ENCODE results near the gene ZMIZ1. TPM values are rescaled to one million over a fixed set of nuclear protein-coding genes. Genes with fewer than 3 reads are reported as not detected.

ZMIZ1 gene
- polyA plus RNA-seq, 3 donors = 3.3 to 64.6 (median 8.9) TPM

DNA sequence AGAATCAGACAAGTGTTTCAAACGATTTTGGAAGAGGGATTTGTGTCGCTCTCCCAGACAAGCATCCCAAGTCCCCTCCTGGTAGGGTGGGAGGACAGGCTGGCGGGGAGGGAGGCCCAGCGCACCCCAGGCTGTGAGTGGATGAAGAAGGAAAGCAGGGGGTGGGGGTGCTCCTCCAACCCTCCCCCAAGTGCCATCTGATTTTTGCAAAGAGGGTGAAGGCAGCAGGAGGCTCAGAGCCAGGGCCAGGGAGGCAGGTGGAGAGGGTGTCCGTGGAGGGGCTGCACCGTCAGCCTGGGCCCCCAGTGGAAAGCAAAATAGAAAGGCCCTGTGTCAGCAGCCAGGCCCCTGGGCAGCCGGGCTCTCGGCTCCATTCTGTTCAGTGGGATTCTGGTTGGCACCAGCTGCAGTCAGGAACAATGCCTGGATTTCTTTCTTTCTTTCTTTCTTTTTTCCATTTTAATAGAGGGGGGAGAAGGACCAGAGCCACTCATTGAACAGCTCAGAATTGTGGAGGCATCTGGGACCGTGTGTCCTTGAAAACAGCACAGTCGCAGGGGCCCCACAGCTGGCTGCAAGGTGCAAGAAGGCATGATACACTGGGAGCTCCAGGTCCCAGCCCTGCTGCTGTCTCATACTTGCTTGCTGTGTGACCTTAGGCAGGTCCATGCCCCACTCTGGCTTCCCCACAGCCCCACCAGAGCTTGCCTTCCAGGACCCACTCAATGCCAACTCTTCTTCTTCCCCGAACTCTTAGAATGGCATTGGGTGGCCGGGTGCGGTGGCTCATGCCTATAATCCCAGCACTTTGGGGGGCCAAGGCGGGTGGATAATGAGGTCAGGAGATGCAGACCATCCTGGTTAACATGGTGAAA is 7.1 kb upstream of the ZMIZ1 start:
- Mint-ChIP-seq H3K36me3 (peaks cover 0 to 2% of the 10 kb centered on the region in 2 donors), H3K4me3 (no peak overlapping the region), H3K27me3 (ENCODE audit: low read depth in 3 of 3) (peaks cover 6 to 14% (median 9%) of the 10 kb centered on the region in 3 donors), H3K27ac (peak overlapping the region in 1 of 7 donors; percentile 21), H3K4me1 (peaks cover 35% of the 10 kb centered on the region), H3K9me3 (peaks cover 0 to 3% (median 0%) of the 10 kb centered on the region in 7 donors)
- 95% methylated on average over 5 of the region's 14 CpGs for WGBS (ENCODE audit: insufficient coverage)
- TF ChIP-seq, protein P1, sequence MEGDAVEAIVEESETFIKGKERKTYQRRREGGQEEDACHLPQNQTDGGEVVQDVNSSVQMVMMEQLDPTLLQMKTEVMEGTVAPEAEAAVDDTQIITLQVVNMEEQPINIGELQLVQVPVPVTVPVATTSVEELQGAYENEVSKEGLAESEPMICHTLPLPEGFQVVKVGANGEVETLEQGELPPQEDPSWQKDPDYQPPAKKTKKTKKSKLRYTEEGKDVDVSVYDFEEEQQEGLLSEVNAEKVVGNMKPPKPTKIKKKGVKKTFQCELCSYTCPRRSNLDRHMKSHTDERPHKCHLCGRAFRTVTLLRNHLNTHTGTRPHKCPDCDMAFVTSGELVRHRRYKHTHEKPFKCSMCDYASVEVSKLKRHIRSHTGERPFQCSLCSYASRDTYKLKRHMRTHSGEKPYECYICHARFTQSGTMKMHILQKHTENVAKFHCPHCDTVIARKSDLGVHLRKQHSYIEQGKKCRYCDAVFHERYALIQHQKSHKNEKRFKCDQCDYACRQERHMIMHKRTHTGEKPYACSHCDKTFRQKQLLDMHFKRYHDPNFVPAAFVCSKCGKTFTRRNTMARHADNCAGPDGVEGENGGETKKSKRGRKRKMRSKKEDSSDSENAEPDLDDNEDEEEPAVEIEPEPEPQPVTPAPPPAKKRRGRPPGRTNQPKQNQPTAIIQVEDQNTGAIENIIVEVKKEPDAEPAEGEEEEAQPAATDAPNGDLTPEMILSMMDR (IDR thresholded peaks at IDR 0.05) = no peak
- H3K9ac ChIP-seq (ENCODE audit: insufficient read depth, low read length, poor library complexity, severe bottlenecking) = no peak overlapping the region
- no peak overlapping the region for H2AFZ ChIP-seq (ENCODE audit: insufficient read depth, low read depth, low read length, poor library complexity, severe bottlenecking)
- no peak overlapping the region for H3K27ac ChIP-seq (ENCODE audit: low read depth in 1 of 2, low read length in 2 of 2)
- H3K4me2 ChIP-seq (replicated peaks; ENCODE audit: extremely low read depth, low read length, poor library complexity, severe bottlenecking) = no peak overlapping the region
- H3K27me3 ChIP-seq (ENCODE audit: control insufficient read depth in 2 of 2, insufficient read depth in 2 of 2, low read length in 2 of 2) = no peaks in the 10 kb centered on the region
- intact Hi-C loops (cut with micrococcal nuclease) = loop anchor here in 1 of 2 donors (10.0 kb wide), 1 partner anchor 297 kb away; no protein-coding TSS in a partner anchor
- H3K79me2 ChIP-seq (ENCODE audit: insufficient read depth, low read length) = no peaks in the 10 kb centered on the region
- no peak for DNase-seq
- no peak overlapping the region for H3K4me3 ChIP-seq (replicated peaks in 1 of 3; ENCODE audit: low read depth in 2 of 3, low read length in 3 of 3)
- peaks cover 14 to 24% of the 10 kb centered on the region in 2 donors for H3K4me1 ChIP-seq (ENCODE audit: control insufficient read depth in 1 of 2, insufficient read depth in 2 of 2, low read length in 2 of 2)
- no peaks in the 10 kb centered on the region for H3K36me3 ChIP-seq (replicated peaks in 1 of 2; ENCODE audit: control insufficient read depth in 1 of 2, insufficient read depth in 2 of 2, low read length in 2 of 2)
- H3K9me3 ChIP-seq (replicated peaks in 1 of 2; ENCODE audit: control insufficient read depth in 1 of 2, insufficient read depth in 1 of 2, low read length in 2 of 2) = no peaks in the 10 kb centered on the region
- H4K20me1 ChIP-seq (ENCODE audit: insufficient read depth, low read length) = no peaks in the 10 kb centered on the region

DNA sequence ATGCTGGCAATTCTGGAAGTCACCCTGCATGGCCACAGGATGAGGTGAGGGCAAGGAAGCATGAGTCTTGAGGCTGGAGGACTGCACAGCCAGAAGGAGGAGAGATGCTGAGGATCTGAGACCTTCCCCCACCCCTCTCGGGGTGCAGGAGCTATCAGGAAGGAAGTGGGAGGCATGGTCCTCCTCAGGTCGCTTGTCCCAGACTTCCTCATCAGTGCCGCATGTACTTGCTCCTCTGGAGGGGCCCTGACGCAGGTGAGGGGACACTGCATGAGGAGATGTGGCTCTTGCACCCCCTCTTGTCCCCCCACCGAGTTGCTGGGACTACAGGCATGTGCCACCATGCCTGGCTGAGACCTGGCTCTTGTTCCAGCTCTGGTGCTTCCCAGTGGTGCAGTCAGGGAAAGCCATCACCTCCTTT is 5.7 kb upstream of the ZMIZ1 start:
- DNase-seq = no peak
- no peaks in the 10 kb centered on the region for H4K20me1 ChIP-seq (ENCODE audit: insufficient read depth, low read length)
- H3K27ac Mint-ChIP-seq = no peak overlapping the region
- TF ChIP-seq, protein P1 (IDR thresholded peaks at IDR 0.05) = no peak
- H3K4me2 ChIP-seq (replicated peaks; ENCODE audit: extremely low read depth, low read length, poor library complexity, severe bottlenecking) = no peak overlapping the region
- no peak overlapping the region for H3K9ac ChIP-seq (ENCODE audit: insufficient read depth, low read length, poor library complexity, severe bottlenecking)
- peaks cover 41% of the 10 kb centered on the region for H3K4me1 Mint-ChIP-seq
- H3K9me3 ChIP-seq (replicated peaks in 1 of 2; ENCODE audit: control insufficient read depth in 1 of 2, insufficient read depth in 1 of 2, low read length in 2 of 2) = no peaks in the 10 kb centered on the region
- H3K4me1 ChIP-seq (ENCODE audit: control insufficient read depth in 1 of 2, insufficient read depth in 2 of 2, low read length in 2 of 2) = peaks cover 21 to 36% of the 10 kb centered on the region in 2 donors
- no peaks in the 10 kb centered on the region for H3K79me2 ChIP-seq (ENCODE audit: insufficient read depth, low read length)
- no peaks in the 10 kb centered on the region for H3K27me3 ChIP-seq (ENCODE audit: control insufficient read depth in 2 of 2, insufficient read depth in 2 of 2, low read length in 2 of 2)
- H3K27me3 Mint-ChIP-seq (ENCODE audit: low read depth in 3 of 3) = peaks cover 7 to 14% (median 10%) of the 10 kb centered on the region in 3 donors
- H2AFZ ChIP-seq (ENCODE audit: insufficient read depth, low read depth, low read length, poor library complexity, severe bottlenecking) = no peak overlapping the region
- H3K4me3 Mint-ChIP-seq = peak overlapping the region in 1 of 2 donors; percentile 26
- H3K27ac ChIP-seq (ENCODE audit: low read depth in 1 of 2, low read length in 2 of 2) = no peak overlapping the region
- WGBS (ENCODE audit: insufficient coverage) = 7% methylated on average over 2 of the region's 5 CpGs
- H3K36me3 ChIP-seq (replicated peaks in 1 of 2; ENCODE audit: control insufficient read depth in 1 of 2, insufficient read depth in 2 of 2, low read length in 2 of 2) = no peaks in the 10 kb centered on the region
- H3K9me3 Mint-ChIP-seq = peaks cover 0 to 3% (median 0%) of the 10 kb centered on the region in 7 donors
- no peak overlapping the region for H3K4me3 ChIP-seq (replicated peaks in 1 of 3; ENCODE audit: low read depth in 2 of 3, low read length in 3 of 3)
- intact Hi-C loops (cut with micrococcal nuclease) = loop anchor here in 1 of 2 donors (10.0 kb wide), 1 partner anchor 298 kb away; no protein-coding TSS in a partner anchor
- H3K36me3 Mint-ChIP-seq = peaks cover 0 to 2% of the 10 kb centered on the region in 2 donors
